NCI-H2081 (cell line): ENCODE results near the gene TNNI2.
"Not testable (repeated sequence)": the region's sequence is repeated elsewhere in the genome, so short reads cannot be mapped to it uniquely, and the experiment has no call there.

Experiments
- DNase-seq, 2 experiments: peaks; one replicate each; lab custom pipeline; 2025; lab: John Stamatoyannopoulos, UW

TNNI2 gene

DNA sequence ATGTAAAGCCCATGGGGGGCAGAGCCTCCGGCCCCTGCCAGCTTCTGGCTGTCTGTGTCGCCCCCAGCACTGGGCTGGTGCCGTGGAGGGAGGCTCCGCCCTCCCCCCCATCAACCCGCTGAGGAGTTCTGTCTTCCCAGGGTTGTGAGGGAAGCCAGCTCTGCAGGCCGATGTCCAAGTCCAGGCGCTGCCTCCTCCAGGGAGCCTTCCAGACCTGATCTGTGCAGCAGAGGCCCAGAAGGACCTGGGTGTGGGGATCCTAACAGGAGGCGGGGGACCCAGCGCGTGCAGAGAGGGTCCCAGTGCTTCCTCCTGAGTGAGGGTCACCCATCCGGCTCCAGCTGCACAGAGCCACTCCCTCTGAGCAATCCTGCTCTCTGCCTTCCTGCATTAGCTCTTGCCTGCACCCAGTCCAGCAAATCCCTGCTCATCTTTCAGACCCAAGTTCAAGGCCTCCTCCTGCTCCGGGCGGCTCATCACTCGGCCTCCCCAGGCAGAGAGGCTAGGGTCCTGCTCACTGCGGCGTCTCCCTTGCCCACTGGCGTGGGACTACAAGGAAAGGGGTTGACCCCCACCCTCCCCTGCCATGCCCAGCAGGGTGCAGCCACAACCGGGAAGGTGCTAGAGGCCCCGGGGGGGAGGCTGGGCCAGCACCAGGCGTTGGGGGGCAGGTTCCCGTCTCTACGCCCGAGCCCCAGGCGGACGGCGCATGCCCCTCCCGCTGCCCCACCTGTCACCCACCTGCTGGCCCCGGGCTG is 36.5 kb downstream of the TNNI2 start:
- peak in 1 of 2 experiments; percentile 67 for DNase-seq

- not testable (repeated sequence) for DNase-seq
Observed at GRCh38 chr11:1875851-1876301, 37.1 kb downstream of the TNNI2 start.

DNA sequence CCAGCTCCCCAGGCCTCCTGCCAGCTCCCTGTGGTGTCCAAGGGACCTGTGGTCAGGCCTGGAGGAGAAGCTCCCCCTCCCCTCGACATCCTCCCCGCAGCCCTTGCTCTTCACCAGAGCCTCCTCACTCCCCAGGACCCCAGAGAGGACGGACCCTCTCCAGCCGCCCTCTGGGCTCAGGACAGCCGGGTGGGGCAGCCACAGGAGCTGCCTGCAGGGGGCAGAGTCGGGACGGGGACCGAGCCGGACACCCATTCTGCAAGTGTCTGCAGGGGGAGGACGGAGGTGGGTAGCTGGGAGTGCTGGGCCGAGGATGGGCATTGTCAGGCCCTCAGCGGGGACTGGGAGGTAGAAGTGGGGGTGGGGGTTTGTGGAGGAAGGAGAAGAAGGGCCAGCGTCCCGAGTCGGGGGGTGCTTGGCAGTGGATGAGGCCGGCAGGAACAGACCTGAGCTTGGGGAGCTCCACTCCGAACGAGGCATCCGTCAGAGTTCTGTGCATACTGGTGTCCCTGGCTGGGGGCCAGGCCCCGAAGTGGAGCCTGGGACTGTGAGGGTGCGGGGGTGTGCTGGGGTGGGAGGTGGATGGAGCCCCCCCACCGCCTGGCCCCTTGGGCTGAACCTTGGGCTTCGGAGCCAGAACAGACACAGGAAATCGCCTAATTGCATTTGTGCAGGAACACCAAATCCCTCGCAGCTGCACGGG is 37.7 kb downstream of the TNNI2 start:
- DNase-seq = peak in 1 of 2 experiments; percentile 42

- DNase-seq = peak; percentile 31 to 75
Observed at GRCh38 chr11:1877211-1878136, 38.7 kb downstream of the TNNI2 start.

GRCh38 chr11:1878137-1879031 is 39.6 kb downstream of the TNNI2 start:
- DNase-seq = no peak

DNA sequence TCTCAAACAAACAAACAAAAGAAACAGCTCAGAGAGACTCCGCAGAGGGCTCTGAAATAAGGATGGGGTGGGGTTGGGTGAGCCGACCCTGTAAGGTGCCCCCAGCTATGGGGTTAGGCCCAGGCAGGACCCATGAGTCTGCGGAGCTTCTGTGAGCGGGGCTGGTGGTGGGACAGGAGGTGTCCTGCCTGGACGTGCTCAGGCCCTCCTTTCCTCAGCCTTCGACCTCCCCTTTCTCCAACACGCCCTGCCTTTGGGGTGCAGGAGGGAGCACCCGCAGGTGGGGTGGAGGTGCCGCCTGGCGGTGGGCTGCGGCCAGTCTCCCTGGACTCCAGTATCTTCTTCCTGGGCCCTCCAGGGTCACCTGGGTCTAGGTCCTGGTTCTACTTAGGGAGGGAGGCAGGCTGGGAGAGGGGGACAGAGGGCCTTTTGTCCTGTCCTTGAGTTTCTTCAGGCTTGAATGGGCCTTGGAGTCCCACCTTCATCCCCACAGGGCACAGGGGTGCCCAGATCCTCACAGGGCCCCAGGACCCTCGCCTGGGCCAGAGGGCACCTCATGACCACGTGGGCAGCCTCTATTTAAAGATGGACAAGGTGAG is 40.7 kb downstream of the TNNI2 start:
- no peak for DNase-seq

GRCh38 chr11:1879941-1880720 is 41.4 kb downstream of the TNNI2 start:
- DNase-seq = no peak

DNA sequence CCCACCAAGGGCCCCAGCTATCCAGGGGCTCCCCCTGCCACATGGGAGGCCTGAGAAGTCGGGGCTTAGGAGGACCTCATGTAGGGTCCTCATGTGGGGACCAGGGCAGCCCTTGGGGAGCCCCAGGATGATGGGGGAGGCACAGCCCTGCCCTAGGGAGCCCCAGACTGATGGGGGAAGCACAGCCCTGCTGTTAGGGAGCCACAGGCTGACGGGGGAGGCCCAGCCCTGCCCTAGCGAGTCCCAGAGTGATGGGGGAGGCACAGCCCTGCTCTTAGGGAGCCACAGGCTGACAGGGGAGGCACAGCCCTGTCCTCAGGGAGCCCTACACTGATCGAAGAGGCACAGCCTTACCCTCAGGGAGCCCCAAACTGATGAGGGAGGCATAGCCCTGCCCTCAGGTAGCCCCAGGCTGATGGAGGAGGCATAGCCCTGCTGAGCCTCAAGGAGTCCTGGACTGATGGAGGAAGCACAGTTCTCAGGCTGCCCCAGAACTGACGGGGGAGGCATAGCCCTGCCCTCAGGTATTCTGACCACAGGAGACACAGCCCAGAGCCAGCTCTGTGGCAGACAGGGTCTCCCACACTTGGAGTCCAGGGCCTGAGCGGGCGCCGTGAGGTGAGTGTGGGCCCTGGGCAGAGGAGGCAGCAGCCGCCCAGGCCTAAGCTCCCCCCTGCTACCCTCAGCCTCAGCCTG is 42.1 kb downstream of the TNNI2 start:
- DNase-seq = no peak

- DNase-seq = no peak
Observed at GRCh38 chr11:1881442-1882264, 42.9 kb downstream of the TNNI2 start.

- DNase-seq = peak; percentile 60 to 69
Observed at GRCh38 chr11:1882265-1883238, 43.8 kb downstream of the TNNI2 start.

DNA sequence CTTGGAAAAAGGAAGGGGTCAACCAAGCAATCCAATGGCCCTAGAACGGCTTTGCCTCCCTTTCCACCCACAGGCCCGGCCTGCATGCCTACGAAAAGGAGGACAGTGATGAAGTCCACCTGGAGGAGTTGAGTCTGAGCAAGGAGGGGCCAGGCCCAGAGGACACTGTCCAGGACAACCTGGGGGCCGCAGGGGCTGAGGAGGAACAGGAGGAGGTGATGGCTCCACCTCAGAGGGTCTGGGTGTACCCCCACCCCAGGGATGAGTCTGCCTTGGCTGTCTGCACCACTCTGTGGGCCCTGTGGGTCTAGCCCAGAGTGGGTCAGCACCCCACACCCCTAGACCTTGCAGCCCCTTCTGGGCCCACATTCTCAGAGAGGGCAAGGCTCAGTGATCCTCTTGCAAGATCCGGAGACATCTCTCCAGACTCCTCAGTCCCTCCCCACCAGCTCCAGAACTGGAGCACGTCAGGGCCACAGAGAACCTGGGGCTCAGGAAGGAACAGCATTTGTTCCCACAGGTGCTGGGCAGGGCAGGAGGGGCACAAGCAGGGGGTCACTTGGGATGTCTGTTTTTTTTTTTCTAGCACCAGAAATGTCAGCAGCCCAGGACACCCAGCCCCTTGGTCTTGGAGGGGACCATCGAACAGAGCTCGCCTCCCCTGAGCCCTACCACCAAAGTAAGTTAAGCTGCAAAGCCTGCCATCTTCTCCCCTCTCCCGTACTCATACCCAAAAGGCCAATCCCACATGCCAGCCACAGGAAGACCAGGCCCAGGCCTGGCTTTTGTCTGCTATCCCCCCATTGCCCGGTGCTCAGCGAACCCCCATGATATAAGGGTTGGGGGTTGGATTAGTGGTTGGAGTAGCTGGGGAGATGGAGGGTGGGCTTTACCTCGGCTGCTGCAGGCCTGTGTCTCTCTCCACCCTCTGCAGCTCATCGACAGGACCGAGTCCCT is 44.8 kb downstream of the TNNI2 start:
- no peak for DNase-seq

DNA sequence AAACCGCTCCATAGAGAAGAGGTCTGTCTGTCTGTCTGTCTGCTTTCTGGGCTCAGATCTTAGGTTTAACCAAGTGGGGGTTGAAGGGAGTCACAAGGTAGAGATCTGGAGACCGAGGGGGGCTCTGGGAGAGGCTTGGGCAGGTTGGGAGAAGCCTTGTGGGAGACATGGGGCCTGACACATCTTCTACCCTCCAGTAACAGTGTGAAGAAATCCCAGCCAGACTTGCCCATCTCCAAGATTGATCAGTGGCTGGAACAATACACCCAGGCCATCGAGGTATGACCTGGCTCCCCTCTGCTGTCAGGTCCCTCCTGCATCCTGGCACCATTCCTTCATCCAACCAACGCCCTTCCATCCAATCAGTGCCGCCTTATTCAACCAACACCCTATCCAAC is 45.5 kb downstream of the TNNI2 start:
- no peak for DNase-seq

DNA sequence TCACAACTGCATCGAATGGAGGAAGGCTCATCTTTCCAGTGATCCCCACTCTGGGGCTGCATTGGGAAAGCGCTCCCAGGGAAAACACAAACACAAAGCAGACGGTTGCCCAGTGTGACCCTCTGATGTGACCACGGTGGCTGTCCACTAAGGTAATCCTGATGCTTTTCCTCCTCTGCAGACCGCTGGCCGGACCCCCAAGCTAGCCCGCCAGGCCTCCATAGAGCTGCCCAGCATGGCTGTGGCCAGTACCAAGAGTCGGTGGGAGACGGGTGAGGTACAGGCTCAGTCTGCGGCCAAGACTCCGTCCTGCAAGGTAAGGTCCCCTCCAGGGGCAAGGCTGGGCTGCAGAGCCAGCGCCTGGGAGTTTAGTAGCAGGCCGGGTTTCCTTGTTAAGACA is 47.8 kb downstream of the TNNI2 start:
- DNase-seq = not testable (repeated sequence)

DNA sequence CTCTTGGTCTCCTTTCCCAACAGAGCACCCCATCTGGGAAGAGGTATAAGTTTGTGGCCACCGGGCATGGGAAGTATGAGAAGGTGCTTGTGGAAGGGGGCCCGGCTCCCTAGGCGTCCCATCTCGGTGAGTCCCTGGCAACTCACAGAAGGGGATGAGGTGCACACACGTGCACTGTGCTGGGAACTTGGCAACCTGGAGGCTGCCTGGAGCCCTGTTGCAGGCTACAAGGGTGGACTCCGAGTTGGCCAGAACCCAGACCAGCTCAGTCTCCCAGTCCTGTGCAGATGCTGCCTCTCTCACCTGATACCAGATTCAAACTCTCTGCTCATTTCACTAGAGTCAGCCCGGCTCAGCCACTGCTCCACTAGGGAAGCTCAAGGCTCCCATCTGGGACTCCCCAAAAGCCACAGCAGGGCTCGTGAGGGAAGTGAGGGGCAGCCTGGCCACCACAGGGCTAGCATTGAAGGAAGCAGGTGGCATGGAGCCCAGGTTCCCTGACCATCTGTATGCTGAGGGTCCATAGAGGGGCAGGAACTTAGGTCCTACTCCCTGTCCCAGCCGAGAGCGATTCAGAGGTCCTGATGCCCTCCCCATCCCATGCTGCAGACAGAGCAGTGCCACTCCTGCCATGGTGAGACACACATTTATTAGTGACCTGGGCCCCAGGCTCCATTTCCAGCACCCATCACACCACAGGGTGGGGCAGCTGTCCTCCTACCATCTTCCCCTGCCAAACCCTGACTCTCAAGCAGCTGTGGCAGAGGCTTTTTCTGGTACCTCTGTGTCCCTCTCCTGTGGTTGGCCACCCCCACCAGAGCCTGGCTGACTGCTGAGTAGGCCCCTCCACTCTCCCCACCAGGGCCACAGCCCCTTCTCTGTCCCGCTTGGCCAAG is 48.9 kb downstream of the TNNI2 start:
- DNase-seq = no peak

DNA sequence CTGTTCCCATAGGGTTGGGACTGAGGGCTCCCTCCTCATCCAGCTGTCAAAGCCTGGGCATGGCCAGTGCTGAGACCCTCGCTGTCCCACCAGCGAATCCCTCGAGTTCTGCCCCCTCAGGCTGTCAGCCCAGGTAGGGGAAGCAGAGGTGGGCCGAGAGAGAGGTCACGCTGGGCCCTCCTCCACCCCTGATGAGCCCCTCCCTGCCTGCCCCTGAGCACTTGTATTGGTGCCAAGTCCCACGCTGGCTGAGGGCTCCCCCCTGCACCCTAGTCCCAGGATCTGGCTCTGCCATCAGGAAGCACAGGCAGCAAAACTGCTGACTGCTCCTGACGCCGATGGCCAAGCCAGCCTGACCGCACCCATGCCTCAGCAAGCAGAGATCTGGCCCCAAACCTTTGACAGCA is 49.6 kb downstream of the TNNI2 start:
- DNase-seq = no peak
